Measurements from ENCODE around the gene PLB1. TPM values are rescaled to one million over a fixed set of nuclear protein-coding genes. Genes with fewer than 3 reads are reported as not detected.

PLB1 gene
- total and polyA plus RNA-seq, 7 experiments from 2014 or later, result 0.47 to 6.4 (median 1.2) TPM

DNA sequence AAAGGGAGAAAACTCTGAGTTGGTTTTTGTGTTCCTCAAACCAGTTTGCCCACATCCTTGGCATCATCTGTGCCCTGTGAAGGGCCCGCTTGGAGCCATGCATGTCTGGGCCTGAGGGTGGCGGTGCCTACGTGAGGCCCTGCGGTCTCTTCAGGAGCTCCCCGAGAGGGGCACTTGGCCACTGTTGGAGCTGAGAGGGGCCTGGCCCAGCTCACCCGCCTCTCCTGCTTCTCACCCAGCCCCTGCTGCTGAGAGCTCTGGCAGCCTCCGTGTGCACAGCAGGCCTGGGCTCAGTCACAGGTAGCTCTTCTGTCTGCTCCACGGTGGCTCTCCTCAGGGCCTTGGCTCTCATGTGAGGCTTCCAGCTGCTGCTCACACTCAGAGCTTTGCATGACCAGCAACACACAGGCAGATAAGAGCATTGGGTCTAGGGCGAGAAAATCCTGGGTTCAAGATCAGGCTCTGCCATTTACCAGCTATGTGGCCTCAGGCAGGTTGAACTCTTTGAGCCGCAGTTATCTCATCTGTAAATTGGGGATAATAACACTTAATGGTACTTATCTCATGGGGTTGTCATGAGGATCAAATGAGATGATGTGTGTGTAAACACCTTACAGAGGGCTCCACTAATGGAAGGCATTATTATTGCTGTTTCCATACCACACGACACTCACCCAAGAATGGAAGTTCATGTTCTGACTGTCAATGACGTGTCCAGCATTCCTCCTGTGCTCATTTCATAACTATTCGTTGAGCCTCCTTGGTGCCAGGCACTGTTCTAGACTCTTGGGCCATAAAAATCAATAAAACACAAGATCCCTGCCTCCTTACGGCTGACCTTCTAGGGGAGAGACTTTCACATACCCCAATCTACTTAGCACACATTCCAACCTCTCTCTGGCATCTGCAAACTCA lies 41.6 kb upstream of the PLB1 start:
- Histone ChIP-seq H3K4me1 (ENCODE audit: control insufficient read depth in 2 of 2, insufficient read depth in 2 of 2, low read length in 2 of 2) (no peaks in the 10 kb centered on the region), H3K9me3 (ENCODE audit: control insufficient read depth in 2 of 3, low read length in 3 of 3) (no peaks in the 10 kb centered on the region), H3K4me3 (ENCODE audit: low read length) (no peak overlapping the region), H3K27ac (ENCODE audit: low read depth, low read length) (no peak overlapping the region), H3K27me3 (ENCODE audit: control insufficient read depth in 2 of 2, insufficient read depth in 2 of 2, low read length in 2 of 2) (no peaks in the 10 kb centered on the region), H3K36me3 (ENCODE audit: control insufficient read depth in 2 of 3, insufficient read depth in 3 of 3, low read length in 3 of 3) (no peaks in the 10 kb centered on the region)
- no peak for ATAC-seq
- intact Hi-C loops (cut with micrococcal nuclease), result loop anchor here in 1 of 2 donors (5.0 kb wide), 2 partner anchors 317 to 682 kb away; partner anchors contain the start of gene MRPL33
- DNase-seq, result no peak
- H3K4me3 Mint-ChIP-seq, result no peak overlapping the region
- ChIA-PET CTCF (interaction anchor here (0.5 to 0.9 kb wide), 3 partner anchors 32 to 757 kb away, joined by 3 to 4 read pairs (median 3); no protein-coding TSS in a partner anchor), POLR2A (no interaction called here)
- peaks cover 0 to 2% (median 0%) of the 10 kb centered on the region in 11 donors for H3K9me3 Mint-ChIP-seq
- peaks cover 0 to 28% (median 0%) of the 10 kb centered on the region in 7 donors for H3K4me1 Mint-ChIP-seq
- H3K27ac Mint-ChIP-seq, result peak overlapping the region in 1 of 9 donors; percentile 47
- H3K36me3 Mint-ChIP-seq, result no peaks in the 10 kb centered on the region
- H3K27me3 Mint-ChIP-seq, result no peaks in the 10 kb centered on the region

DNA sequence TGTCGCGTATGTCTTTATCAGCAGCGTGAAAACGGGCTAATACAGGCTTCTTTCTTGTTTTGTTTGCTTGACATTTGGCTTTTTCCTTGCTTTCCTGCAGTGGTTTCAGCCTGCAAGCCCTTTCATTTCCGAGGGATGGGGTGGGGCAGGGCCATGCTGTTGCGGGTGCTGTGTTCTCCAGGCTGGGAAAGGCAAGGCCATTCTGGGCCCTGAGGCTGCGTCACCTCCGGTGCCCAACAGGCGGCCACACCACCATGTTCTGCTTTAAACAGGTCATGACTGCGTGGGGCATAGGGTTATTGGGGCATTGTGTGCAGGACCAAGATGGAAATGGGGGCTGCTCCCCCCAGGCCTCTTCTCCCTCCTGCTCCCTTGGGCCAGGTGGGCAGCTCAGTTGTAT lies 38.6 kb upstream of the PLB1 start:
- Histone ChIP-seq H3K27ac (ENCODE audit: low read depth, low read length) (no peak overlapping the region), H3K4me1 (ENCODE audit: control insufficient read depth in 2 of 2, insufficient read depth in 2 of 2, low read length in 2 of 2) (no peaks in the 10 kb centered on the region), H3K36me3 (ENCODE audit: control insufficient read depth in 2 of 3, insufficient read depth in 3 of 3, low read length in 3 of 3) (no peaks in the 10 kb centered on the region), H3K4me3 (ENCODE audit: low read length) (no peak overlapping the region), H3K27me3 (ENCODE audit: control insufficient read depth in 2 of 2, insufficient read depth in 2 of 2, low read length in 2 of 2) (no peaks in the 10 kb centered on the region), H3K9me3 (ENCODE audit: control insufficient read depth in 2 of 3, low read length in 3 of 3) (no peaks in the 10 kb centered on the region)
- Mint-ChIP-seq H3K27me3 (peaks cover 0 to 4% (median 0%) of the 10 kb centered on the region in 5 donors), H3K9me3 (peaks cover 0 to 14% (median 3%) of the 10 kb centered on the region in 11 donors), H3K36me3 (peaks cover 0 to 4% (median 2%) of the 10 kb centered on the region in 5 donors), H3K27ac (no peak overlapping the region), H3K4me3 (no peak overlapping the region), H3K4me1 (peaks cover 0 to 8% (median 0%) of the 10 kb centered on the region in 7 donors)
- CTCF ChIA-PET, result no interaction called here
- DNase-seq (no peak), ATAC-seq (no peak)
- intact Hi-C loops (cut with micrococcal nuclease), result no loop called here
- POLR2A ChIA-PET, result no interaction called here

DNA sequence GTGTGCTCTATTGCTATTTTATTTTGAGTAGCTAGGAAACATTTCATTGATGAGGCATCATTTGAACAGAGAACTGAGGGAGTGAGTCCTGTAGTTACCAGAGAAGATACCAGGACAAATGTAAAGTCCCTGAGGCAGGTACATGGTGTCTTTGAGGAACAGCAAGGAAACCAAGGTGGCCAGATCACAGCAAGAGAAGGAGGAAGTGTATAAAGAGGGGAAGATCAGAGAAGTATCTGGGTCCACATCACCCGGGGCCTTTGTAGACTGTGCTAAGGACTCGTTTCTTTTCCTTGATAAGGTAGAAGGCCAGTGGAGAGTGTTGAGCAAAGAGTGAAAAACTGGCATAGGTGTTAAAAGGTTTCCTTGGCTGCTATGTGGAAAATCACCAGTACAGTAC lies 34.8 kb upstream of the PLB1 start:
- H3K4me3 Mint-ChIP-seq, result no peak overlapping the region
- no peak for ATAC-seq
- H3K9me3 Mint-ChIP-seq, result peaks cover 0 to 26% (median 9%) of the 10 kb centered on the region in 11 donors
- no peaks in the 10 kb centered on the region for H3K4me1 ChIP-seq (ENCODE audit: control insufficient read depth in 2 of 2, insufficient read depth in 2 of 2, low read length in 2 of 2)
- no peaks in the 10 kb centered on the region for H3K36me3 ChIP-seq (ENCODE audit: control insufficient read depth in 2 of 3, insufficient read depth in 3 of 3, low read length in 3 of 3)
- DNase-seq, result no peak
- H3K4me1 Mint-ChIP-seq, result peaks cover 0 to 24% (median 0%) of the 10 kb centered on the region in 7 donors
- intact Hi-C loops (cut with micrococcal nuclease), result no loop called here
- H3K4me3 ChIP-seq (ENCODE audit: low read length), result no peak overlapping the region
- no peaks in the 10 kb centered on the region for H3K9me3 ChIP-seq (ENCODE audit: control insufficient read depth in 2 of 3, low read length in 3 of 3)
- H3K27me3 ChIP-seq (ENCODE audit: control insufficient read depth in 2 of 2, insufficient read depth in 2 of 2, low read length in 2 of 2), result no peaks in the 10 kb centered on the region
- peaks cover 0 to 12% (median 5%) of the 10 kb centered on the region in 5 donors for H3K27me3 Mint-ChIP-seq
- CTCF ChIA-PET, result interaction anchor here (0.8 to 1.0 kb wide), 2 partner anchors 8 to 758 kb away, joined by 4 to 6 read pairs; no protein-coding TSS in a partner anchor
- H3K36me3 Mint-ChIP-seq, result peaks cover 0 to 15% (median 5%) of the 10 kb centered on the region in 5 donors
- no peak overlapping the region for H3K27ac ChIP-seq (ENCODE audit: low read depth, low read length)
- H3K27ac Mint-ChIP-seq, result no peak overlapping the region
- POLR2A ChIA-PET, result no interaction called here

DNA sequence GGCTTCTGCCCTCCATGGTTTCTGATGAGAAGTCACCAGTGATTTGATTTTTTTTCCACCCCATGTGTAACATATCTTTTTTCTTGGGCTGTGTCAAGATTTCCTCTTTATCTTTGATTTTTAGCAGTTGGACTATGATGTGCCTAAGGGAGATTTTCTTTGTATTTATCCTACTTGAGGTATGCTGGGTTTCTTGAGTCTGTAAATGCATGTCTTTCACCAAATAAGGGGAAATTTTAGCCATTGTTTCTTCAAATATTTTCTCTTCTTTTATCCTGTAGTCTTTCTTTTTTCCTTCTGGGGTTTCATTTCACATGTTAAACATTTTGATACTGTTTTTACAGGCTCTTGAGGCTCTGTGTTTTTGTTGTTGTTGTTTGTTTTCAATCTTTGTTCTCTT lies 33.7 kb upstream of the PLB1 start:
- Mint-ChIP-seq H3K27ac (no peak overlapping the region), H3K9me3 (peaks cover 0 to 26% (median 9%) of the 10 kb centered on the region in 11 donors), H3K4me3 (no peak overlapping the region), H3K4me1 (peaks cover 0 to 31% (median 0%) of the 10 kb centered on the region in 7 donors), H3K36me3 (peaks cover 0 to 15% (median 5%) of the 10 kb centered on the region in 5 donors), H3K27me3 (peaks cover 0 to 12% (median 5%) of the 10 kb centered on the region in 5 donors)
- H3K4me3 ChIP-seq (ENCODE audit: low read length), result no peak overlapping the region
- POLR2A ChIA-PET, result no interaction called here
- H3K27ac ChIP-seq (ENCODE audit: low read depth, low read length), result no peak overlapping the region
- no peaks in the 10 kb centered on the region for H3K27me3 ChIP-seq (ENCODE audit: control insufficient read depth in 2 of 2, insufficient read depth in 2 of 2, low read length in 2 of 2)
- intact Hi-C loops (cut with micrococcal nuclease), result no loop called here
- H3K4me1 ChIP-seq (ENCODE audit: control insufficient read depth in 2 of 2, insufficient read depth in 2 of 2, low read length in 2 of 2), result no peaks in the 10 kb centered on the region
- DNase-seq (no peak), ATAC-seq (no peak)
- H3K36me3 ChIP-seq (ENCODE audit: control insufficient read depth in 2 of 3, insufficient read depth in 3 of 3, low read length in 3 of 3), result no peaks in the 10 kb centered on the region
- H3K9me3 ChIP-seq (ENCODE audit: control insufficient read depth in 2 of 3, low read length in 3 of 3), result no peaks in the 10 kb centered on the region
- CTCF ChIA-PET, result interaction anchor here (0.7 kb wide), 1 partner anchor 794 kb away, joined by 7 read pairs; no protein-coding TSS in a partner anchor

DNA sequence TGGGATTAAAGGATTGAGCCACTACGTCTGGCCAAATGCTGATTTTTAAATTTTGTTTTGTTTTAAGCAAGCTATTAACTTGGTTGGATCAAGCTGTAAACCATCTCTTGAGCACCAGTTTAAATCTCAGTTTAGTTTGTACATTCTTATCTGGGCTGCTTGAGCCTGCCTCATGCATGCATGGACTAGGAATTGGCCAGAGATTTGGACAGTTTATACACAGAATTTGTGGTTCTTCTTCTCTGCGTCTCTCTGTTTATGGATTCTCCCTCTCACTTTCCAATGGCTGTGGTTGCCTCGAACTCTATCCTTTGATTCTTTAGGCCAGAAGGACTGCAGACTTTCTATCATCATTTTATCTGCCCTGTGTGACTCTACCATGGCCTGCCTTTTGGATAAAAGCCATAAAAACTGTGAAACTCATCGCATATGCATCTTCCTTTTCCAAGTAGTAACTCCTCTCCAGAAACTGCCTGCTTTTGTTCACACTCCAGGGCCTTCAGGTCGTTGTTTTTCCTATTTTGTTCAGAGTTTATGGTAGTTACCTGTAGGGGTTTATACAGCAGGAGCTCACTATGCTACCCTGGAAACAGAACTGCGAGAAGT lies 32.5 kb upstream of the PLB1 start:
- intact Hi-C loops (cut with micrococcal nuclease), result no loop called here
- Histone ChIP-seq H3K27ac (ENCODE audit: low read depth, low read length) (no peak overlapping the region), H3K4me3 (ENCODE audit: low read length) (no peak overlapping the region), H3K4me1 (ENCODE audit: control insufficient read depth in 2 of 2, insufficient read depth in 2 of 2, low read length in 2 of 2) (no peaks in the 10 kb centered on the region), H3K27me3 (ENCODE audit: control insufficient read depth in 2 of 2, insufficient read depth in 2 of 2, low read length in 2 of 2) (no peaks in the 10 kb centered on the region), H3K9me3 (ENCODE audit: control insufficient read depth in 2 of 3, low read length in 3 of 3) (no peaks in the 10 kb centered on the region), H3K36me3 (ENCODE audit: control insufficient read depth in 2 of 3, insufficient read depth in 3 of 3, low read length in 3 of 3) (no peaks in the 10 kb centered on the region)
- Mint-ChIP-seq H3K27ac (no peak overlapping the region), H3K4me3 (no peak overlapping the region), H3K36me3 (peaks cover 0 to 15% (median 5%) of the 10 kb centered on the region in 5 donors), H3K27me3 (peaks cover 0 to 14% (median 5%) of the 10 kb centered on the region in 5 donors), H3K4me1 (peaks cover 0 to 31% (median 0%) of the 10 kb centered on the region in 7 donors), H3K9me3 (peaks cover 0 to 26% (median 9%) of the 10 kb centered on the region in 11 donors)
- DNase-seq (no peak), ATAC-seq (no peak)
- ChIA-PET POLR2A (no interaction called here), CTCF (no interaction called here)

DNA sequence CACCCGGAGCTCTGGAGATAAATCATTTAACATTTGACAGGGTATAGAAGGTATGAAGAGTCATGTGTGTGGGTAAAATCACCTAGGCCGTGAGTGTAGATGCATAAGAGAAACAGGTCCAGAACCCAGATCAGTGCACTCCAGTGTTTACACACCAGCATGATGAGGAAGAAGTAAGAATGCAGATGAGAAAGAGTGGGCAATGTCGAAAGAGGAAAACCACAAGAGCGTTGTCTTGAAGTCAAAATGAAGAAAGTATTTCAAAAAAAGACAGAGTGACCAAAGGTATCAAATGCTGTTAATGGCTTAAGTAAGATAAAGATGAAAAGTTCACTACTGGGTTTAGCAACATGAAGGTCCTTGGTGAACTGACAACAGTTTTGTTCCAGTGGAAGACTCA lies 32.0 kb upstream of the PLB1 start:
- Histone ChIP-seq H3K27me3 (ENCODE audit: control insufficient read depth in 2 of 2, insufficient read depth in 2 of 2, low read length in 2 of 2) (no peaks in the 10 kb centered on the region), H3K4me3 (ENCODE audit: low read length) (no peak overlapping the region), H3K9me3 (ENCODE audit: control insufficient read depth in 2 of 3, low read length in 3 of 3) (no peaks in the 10 kb centered on the region), H3K4me1 (ENCODE audit: control insufficient read depth in 2 of 2, insufficient read depth in 2 of 2, low read length in 2 of 2) (no peaks in the 10 kb centered on the region), H3K27ac (ENCODE audit: low read depth, low read length) (no peak overlapping the region), H3K36me3 (ENCODE audit: control insufficient read depth in 2 of 3, insufficient read depth in 3 of 3, low read length in 3 of 3) (no peaks in the 10 kb centered on the region)
- ChIA-PET CTCF (no interaction called here), POLR2A (no interaction called here)
- peaks cover 0 to 14% (median 5%) of the 10 kb centered on the region in 5 donors for H3K27me3 Mint-ChIP-seq
- H3K4me1 Mint-ChIP-seq, result peaks cover 0 to 32% (median 0%) of the 10 kb centered on the region in 7 donors
- no peak overlapping the region for H3K4me3 Mint-ChIP-seq
- peaks cover 0 to 15% (median 5%) of the 10 kb centered on the region in 5 donors for H3K36me3 Mint-ChIP-seq
- H3K9me3 Mint-ChIP-seq, result peaks cover 0 to 26% (median 9%) of the 10 kb centered on the region in 11 donors
- H3K27ac Mint-ChIP-seq, result no peak overlapping the region
- ATAC-seq, result peak; percentile 72
- no peak for DNase-seq
- intact Hi-C loops (cut with micrococcal nuclease), result no loop called here

Data from naive thymus-derived CD4-positive, alpha-beta T cell (primary cell).